PFSK-1 (cell line): ENCODE results near the gene ASIC2. TPM values are rescaled to one million over a fixed set of nuclear protein-coding genes. Genes with fewer than 3 reads are reported as not detected.

Experiments
- FOXP2 ChIP-seq: optimal IDR thresholded peaks from 2 replicates; pipeline ENCODE3; 2011; ENCODE audit warnings: borderline replicate concordance, control low read depth, inconsistent platforms; ENCODE audit not compliant: insufficient read depth; ENCODE audit errors: extremely low read length, extremely low read depth
- POLR2AphosphoS5 ChIP-seq: IDR thresholded peaks from 2 replicates; pipeline ENCODE4 v1.6.1; 2012; ENCODE audit warnings: low read depth, mild to moderate bottlenecking, control low read depth, low read length, moderate library complexity
- SIN3A ChIP-seq: IDR thresholded peaks from 2 replicates; pipeline ENCODE4 v1.6.1; 2012; ENCODE audit warnings: mild to moderate bottlenecking, low read length, moderate library complexity, borderline replicate concordance; ENCODE audit not compliant: insufficient read depth
- TAF1 ChIP-seq: IDR thresholded peaks from 2 replicates; pipeline ENCODE4 v1.6.1; 2012; ENCODE audit warnings: low read length, control low read depth, borderline replicate concordance; ENCODE audit not compliant: insufficient read depth
- polyA plus RNA-seq: library from polyadenylated mRNA; unstranded; fragments of >200 nt; gene quantifications from one replicate; pipeline ENCODE4 v1.2.1, GENCODE V29; 2012; ENCODE audit warnings: low read depth, missing spikeins; ENCODE audit not compliant: insufficient read length
- TF ChIP-seq, protein P1 (sequence below), 2 experiments: IDR thresholded peaks; 2 replicates each; pipeline versions ENCODE4 v1.6.1 to v1.8.0; 2011 to 2012; ENCODE audit warnings: low read depth in 2 of 2, low read length in 2 of 2, control low read depth in 1 of 2, inconsistent platforms in 1 of 2, mild to moderate bottlenecking in 1 of 2, moderate library complexity in 1 of 2; ENCODE audit not compliant: insufficient read depth in 1 of 2

The ASIC2 gene
- not detected for polyA plus RNA-seq

DNA sequence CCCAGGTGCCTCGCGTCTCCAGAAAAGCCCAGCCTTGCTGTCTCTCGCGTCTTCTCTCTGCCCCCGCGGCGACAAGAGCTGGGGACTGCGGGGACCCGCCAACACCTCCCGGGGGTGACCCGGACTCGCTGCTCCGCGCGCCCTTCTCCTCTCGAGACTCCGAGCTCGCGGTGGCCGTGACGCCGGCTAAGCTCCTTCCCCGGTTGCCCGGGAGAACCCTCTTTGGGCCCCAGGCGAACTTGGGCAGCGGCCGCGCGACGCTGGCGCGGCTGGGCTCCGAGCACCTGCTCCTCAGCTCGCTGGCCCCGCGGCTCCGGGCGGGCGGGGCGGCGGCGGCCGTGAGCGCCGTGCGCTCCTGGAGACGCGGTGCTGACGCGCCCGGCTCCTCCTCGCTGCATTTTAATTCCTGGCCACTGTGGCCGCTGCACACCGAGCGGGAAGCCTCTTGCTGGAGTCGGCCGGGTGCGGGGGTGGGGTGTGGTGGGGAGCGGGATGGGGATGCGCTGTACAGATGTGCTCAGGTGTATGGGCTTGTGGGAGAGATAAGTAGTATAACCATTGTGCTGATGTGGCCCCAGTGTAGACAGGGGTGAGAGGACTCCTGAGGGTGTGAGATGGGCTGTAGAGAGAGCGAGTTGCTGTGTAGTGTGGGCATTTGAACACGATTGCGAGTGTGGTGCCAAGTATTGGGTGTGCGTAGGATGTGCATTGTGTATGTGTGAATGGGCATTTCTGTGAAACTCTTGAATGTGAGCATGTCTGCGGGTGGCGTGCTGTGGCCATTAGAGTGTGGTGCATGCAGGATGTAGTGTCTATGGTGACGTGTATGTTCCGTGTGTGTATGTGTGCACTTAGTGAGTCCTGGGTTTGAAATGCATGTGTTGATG is at the start of gene ASIC2:
Gene ASIC2, minus strand, starts transcription at position 315 of the 887 bp plus-strand sequence.
- TF ChIP-seq TAF1: no peak
- TF ChIP-seq POLR2AphosphoS5: no peak
- TF ChIP-seq FOXP2: no peak
- no peak for TF ChIP-seq SIN3A
- TF ChIP-seq, protein P1, sequence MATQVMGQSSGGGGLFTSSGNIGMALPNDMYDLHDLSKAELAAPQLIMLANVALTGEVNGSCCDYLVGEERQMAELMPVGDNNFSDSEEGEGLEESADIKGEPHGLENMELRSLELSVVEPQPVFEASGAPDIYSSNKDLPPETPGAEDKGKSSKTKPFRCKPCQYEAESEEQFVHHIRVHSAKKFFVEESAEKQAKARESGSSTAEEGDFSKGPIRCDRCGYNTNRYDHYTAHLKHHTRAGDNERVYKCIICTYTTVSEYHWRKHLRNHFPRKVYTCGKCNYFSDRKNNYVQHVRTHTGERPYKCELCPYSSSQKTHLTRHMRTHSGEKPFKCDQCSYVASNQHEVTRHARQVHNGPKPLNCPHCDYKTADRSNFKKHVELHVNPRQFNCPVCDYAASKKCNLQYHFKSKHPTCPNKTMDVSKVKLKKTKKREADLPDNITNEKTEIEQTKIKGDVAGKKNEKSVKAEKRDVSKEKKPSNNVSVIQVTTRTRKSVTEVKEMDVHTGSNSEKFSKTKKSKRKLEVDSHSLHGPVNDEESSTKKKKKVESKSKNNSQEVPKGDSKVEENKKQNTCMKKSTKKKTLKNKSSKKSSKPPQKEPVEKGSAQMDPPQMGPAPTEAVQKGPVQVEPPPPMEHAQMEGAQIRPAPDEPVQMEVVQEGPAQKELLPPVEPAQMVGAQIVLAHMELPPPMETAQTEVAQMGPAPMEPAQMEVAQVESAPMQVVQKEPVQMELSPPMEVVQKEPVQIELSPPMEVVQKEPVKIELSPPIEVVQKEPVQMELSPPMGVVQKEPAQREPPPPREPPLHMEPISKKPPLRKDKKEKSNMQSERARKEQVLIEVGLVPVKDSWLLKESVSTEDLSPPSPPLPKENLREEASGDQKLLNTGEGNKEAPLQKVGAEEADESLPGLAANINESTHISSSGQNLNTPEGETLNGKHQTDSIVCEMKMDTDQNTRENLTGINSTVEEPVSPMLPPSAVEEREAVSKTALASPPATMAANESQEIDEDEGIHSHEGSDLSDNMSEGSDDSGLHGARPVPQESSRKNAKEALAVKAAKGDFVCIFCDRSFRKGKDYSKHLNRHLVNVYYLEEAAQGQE (IDR thresholded peaks at IDR 0.05; ENCODE audit: insufficient read depth in 1 of 2, low read depth in 2 of 2, low read length in 2 of 2): no peak

DNA sequence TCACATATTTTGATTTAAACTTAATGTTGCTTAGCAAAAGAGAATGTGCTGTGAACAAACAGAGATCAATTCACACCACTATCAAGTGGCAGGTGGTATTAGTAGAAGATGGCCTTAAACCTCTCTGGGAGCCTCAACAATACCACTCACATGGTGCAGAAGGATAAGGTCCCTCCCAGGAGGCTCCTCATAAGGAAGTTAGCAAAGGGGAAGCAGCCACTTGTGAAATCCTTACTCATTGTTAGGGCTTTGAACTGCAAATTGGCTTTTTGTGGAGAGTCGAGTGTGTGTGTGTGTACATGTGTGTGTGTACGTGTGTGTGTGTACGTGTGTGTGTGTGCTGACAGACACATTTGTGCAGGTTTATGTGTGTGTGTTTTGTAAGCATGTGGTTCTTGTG is 48.9 kb upstream of the ASIC2 start:
- TF ChIP-seq TAF1 (no peak), SIN3A (no peak), POLR2AphosphoS5 (no peak), FOXP2 (no peak)
- TF ChIP-seq, protein P1 (IDR thresholded peaks at IDR 0.05; ENCODE audit: insufficient read depth in 1 of 2, low read depth in 2 of 2, low read length in 2 of 2): no peak

DNA sequence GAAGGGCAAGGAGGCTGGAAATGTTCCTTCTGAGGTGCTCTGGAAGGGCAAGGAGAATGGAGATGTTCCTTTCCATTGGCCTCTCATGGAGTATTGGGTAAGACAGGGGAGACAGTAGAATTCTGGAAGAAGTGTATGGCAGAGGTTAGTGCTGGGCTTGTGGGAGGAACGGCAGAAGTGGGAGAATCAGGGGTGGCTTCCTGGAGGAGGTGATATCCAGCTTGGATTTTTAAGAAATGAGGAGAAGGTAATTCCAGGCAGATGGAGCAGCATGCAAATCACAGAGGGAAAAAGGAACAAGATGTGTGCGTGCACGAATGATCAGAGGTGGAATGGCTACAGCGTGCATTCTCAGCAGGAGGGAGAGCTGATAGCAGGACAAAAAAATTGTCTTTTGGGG is 45.1 kb upstream of the ASIC2 start:
- TF ChIP-seq, protein P1 (IDR thresholded peaks at IDR 0.05; ENCODE audit: insufficient read depth in 1 of 2, low read depth in 2 of 2, low read length in 2 of 2): no peak
- TF ChIP-seq SIN3A (no peak), POLR2AphosphoS5 (no peak), TAF1 (no peak), FOXP2 (no peak)

DNA sequence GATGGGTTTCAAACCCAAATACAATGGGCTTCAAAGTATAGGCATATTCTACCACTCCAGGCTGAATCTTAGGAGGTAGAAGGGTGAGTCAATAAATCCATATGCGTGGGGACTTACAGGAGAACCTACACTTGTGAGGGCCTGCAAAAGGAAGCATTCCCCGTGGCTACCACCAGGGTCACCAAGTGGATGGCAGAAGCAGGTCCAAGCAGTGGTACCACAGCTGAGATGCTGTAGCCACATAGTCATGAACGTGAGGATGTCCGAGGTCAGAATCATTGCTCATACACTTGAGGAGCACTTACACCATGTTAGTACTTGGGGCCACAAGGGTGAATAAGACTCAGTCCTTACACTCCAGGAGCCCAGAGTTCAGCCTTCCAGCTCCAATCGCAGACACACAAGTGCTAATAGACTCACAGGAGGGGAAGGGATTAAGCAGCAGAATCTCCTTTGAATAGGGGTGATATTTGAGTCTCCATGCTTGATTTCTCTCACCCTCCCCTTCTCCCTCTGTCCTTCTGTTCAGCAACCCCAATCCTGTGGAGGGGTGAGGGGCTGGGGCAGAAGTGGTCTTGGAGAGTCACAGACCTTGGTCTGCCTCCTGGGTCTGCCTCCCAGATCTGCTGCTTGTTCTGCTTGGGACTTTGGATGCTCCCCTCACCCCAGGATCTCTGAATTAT is 42.5 kb upstream of the ASIC2 start:
- TF ChIP-seq POLR2AphosphoS5 (no peak), SIN3A (no peak), FOXP2 (no peak), TAF1 (no peak)
- TF ChIP-seq, protein P1 (IDR thresholded peaks at IDR 0.05; ENCODE audit: insufficient read depth in 1 of 2, low read depth in 2 of 2, low read length in 2 of 2): no peak
